Measurements from ENCODE around the gene SLC11A1. TPM values are rescaled to one million over a fixed set of nuclear protein-coding genes. Genes with fewer than 3 reads are reported as not detected.

The SLC11A1 gene
- total RNA-seq, 3 donors from 2014 or later (not counting 1 experiment from before 2014, with no cell fraction given) = 17.9 to 53.5 (median 35.5) TPM

GRCh38 chr2:218345491-218346236 is 36.4 kb upstream of the SLC11A1 start:
- Histone ChIP-seq H3K4me3 (ENCODE audit: low read length) (no peak overlapping the region), H3K36me3 (ENCODE audit: control insufficient read depth, insufficient read depth, low read length) (no peaks in the 10 kb centered on the region), H3K27me3 (ENCODE audit: control insufficient read depth, insufficient read depth, low read length) (no peaks in the 10 kb centered on the region), H3K9me3 (ENCODE audit: control insufficient read depth, insufficient read depth, low read length) (no peaks in the 10 kb centered on the region), H3K4me1 (ENCODE audit: control insufficient read depth, insufficient read depth, low read length) (no peaks in the 10 kb centered on the region), H3K27ac (ENCODE audit: low read length) (no peak overlapping the region)
- Mint-ChIP-seq H3K9me3 (no peaks in the 10 kb centered on the region), H3K36me3 (no peaks in the 10 kb centered on the region), H3K4me1 (no peaks in the 10 kb centered on the region), H3K4me3 (no peak overlapping the region), H3K27me3 (ENCODE audit: low read depth in 2 of 2) (peaks cover 0 to under 1% of the 10 kb centered on the region in 2 donors), H3K27ac (no peak overlapping the region)
- intact Hi-C loops (cut with micrococcal nuclease) = no loop called here
- 90% methylated on average over 12 of the region's 12 CpGs for WGBS (ENCODE audit: insufficient coverage)
- no peak for TF ChIP-seq CTCF (IDR thresholded peaks at IDR 0.05)
- DNase-seq = no peak
- no peak for ATAC-seq

GRCh38 chr2:218347172-218347571 is 34.9 kb upstream of the SLC11A1 start:
- Mint-ChIP-seq H3K27me3 (ENCODE audit: low read depth in 2 of 2) (no peaks in the 10 kb centered on the region), H3K9me3 (peaks cover 3 to 4% of the 10 kb centered on the region in 2 donors), H3K4me1 (no peaks in the 10 kb centered on the region), H3K36me3 (no peaks in the 10 kb centered on the region), H3K27ac (no peak overlapping the region), H3K4me3 (no peak overlapping the region)
- H3K27ac ChIP-seq (ENCODE audit: low read length) = no peak overlapping the region
- peaks cover 5% of the 10 kb centered on the region for H3K9me3 ChIP-seq (ENCODE audit: control insufficient read depth, insufficient read depth, low read length)
- ATAC-seq (no peak), DNase-seq (no peak)
- no peaks in the 10 kb centered on the region for H3K36me3 ChIP-seq (ENCODE audit: control insufficient read depth, insufficient read depth, low read length)
- whole genome bisulfite sequencing (ENCODE audit: insufficient coverage) = 89% methylated on average over 4 of the region's 5 CpGs
- no peak overlapping the region for H3K4me3 ChIP-seq (ENCODE audit: low read length)
- H3K27me3 ChIP-seq (ENCODE audit: control insufficient read depth, insufficient read depth, low read length) = no peaks in the 10 kb centered on the region
- intact Hi-C loops (cut with micrococcal nuclease) = no loop called here
- no peaks in the 10 kb centered on the region for H3K4me1 ChIP-seq (ENCODE audit: control insufficient read depth, insufficient read depth, low read length)
- no peak for TF ChIP-seq CTCF (IDR thresholded peaks at IDR 0.05)

GRCh38 chr2:218354045-218354444 is 28.0 kb upstream of the SLC11A1 start:
- TF ChIP-seq CTCF (IDR thresholded peaks at IDR 0.05) = no peak
- intact Hi-C loops (cut with micrococcal nuclease) = no loop called here
- H3K4me1 Mint-ChIP-seq = no peaks in the 10 kb centered on the region

More at GRCh38 chr2:218354045-218354444, 28.0 kb upstream of the SLC11A1 start:
- Histone ChIP-seq H3K27ac (ENCODE audit: low read length) (no peak overlapping the region), H3K4me1 (ENCODE audit: control insufficient read depth, insufficient read depth, low read length) (peaks cover 6% of the 10 kb centered on the region), H3K4me3 (ENCODE audit: low read length) (no peak overlapping the region), H3K27me3 (ENCODE audit: control insufficient read depth, insufficient read depth, low read length) (no peaks in the 10 kb centered on the region), H3K9me3 (ENCODE audit: control insufficient read depth, insufficient read depth, low read length) (peaks cover 5% of the 10 kb centered on the region), H3K36me3 (ENCODE audit: control insufficient read depth, insufficient read depth, low read length) (no peaks in the 10 kb centered on the region)
- Mint-ChIP-seq H3K36me3 (no peaks in the 10 kb centered on the region), H3K27ac (no peak overlapping the region), H3K27me3 (ENCODE audit: low read depth in 2 of 2) (no peaks in the 10 kb centered on the region), H3K9me3 (peaks cover 3 to 4% of the 10 kb centered on the region in 2 donors), H3K4me3 (no peak overlapping the region)
- no peak for DNase-seq
- no peak for ATAC-seq
- 94% methylated on average over 14 of the region's 14 CpGs for WGBS (ENCODE audit: insufficient coverage)
